Glomerular endothelial cell (primary cell): ENCODE data around the gene RNLS. TPM values are rescaled to one million over a fixed set of nuclear protein-coding genes. Genes with fewer than 3 reads are reported as not detected.

Experiments used
- DNase-seq: peaks from one replicate; pipeline ENCODE4 v3.0.0-alpha.2; 2011; ENCODE audit warnings: low read depth, low spot score; ENCODE audit errors: extremely low read depth
- total RNA-seq: library from RNA; depleted of rRNA; stranded (reverse); fragments of >200 nt; gene quantifications from 2 replicates; pipeline ENCODE4 v1.2.3, GENCODE V29; 2015

Gene RNLS
- total RNA-seq, 1 donor from 2014 or later = 1.5 TPM

DNA sequence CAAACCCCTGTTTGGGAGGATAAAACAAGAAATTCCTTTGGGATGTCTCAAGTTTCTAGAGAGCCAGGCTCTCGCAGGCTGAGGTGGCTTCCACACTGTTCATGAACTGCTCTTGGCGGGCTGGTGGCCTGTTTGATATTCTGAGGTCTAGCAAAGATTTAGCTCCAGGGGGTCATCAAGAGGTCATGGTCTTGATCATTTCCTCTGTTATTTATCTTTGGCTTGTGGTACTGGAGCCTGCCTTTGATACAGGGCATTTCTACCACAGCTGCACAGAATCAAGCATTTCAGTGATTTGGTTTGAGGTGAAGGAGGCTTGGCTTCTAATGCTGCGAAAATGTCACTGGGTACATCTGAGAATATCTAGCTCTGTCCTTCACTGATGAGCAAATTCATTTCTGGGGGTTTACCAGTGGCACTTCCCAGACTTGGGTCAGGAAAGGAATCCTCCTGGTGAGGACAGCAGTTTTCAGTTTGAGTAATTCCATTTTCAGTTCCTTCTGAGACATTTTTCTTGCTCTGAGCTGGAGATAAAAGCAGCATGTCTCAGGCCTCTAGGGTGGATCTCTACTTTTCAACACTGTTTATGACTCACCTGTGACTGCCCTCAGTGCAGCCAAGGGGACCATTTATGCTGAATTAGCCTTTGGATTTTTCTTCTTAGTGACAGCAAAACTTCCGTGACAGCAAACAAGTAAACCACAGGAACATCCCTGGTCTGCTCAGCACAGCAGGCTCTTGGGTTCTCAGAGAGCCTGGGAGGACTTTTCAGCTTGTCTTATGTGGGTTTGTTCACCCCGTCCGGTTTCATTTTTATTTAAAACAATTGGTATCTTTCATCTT, 312.0 kb downstream of the RNLS start:
- no peak for DNase-seq

DNA sequence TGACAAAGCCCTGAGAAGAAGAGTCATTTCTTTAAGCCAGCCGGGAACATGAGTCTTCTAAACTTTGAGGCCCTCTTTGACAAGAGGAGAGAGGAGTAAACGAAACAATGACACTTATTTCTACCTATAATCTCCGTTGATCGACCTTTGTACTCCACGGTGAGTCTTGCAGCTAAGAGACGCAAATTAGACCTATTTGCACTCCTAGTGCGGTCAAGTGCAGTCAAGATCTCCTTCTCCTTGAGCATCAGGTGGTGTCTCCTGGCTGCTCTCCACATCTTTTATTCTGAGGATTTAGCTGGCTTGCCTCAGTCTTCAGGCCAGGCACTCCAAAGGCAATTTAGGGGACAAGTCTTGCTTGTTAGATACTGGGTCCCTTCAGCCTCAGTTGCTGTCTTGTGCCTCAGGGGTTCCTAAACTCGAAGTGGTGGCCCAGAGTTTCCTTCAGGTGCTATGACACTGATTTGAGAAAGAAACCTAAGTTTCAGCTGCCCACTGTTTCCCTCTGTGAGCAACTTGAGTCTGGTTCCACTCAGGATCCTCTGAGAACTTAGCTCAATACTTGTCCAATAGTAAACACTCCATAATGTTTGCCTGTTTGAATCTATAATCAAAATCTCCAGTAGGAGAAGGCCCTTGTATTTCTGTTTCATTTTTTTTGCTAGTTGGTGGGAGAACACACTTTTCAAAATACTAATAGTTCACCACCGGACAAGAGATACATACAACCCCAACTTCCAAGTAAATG, 312.9 kb downstream of the RNLS start:
- no peak for DNase-seq

DNA sequence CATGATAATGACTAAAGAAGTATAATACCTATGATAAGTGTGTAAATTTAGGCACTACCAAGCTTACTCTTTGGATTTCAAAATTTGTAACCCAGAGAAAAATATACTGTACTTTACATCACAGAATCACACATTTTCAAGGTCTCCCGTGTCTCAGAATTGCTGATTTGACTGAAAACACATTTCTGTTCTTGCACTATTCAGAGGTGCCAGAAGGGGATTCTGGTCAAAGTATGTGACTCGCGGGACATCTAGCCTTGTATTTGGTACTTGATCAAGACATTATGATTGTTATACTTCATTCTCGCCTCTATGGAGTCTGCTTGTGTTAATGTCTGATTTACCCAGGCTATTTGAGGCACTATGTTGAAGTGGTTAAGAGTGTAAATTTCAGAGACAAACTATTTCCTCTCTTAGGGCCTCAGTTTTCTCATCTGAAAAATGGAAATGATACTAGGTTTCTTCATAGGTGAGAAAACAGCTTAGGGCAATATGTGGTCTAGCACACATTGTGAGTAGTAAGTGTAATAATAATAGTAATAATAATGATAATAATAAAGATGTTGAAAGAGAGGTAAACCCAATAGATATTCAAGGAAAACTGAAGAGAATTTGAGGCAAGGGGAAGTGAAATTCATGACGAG, 320.4 kb downstream of the RNLS start:
- DNase-seq = no peak

DNA sequence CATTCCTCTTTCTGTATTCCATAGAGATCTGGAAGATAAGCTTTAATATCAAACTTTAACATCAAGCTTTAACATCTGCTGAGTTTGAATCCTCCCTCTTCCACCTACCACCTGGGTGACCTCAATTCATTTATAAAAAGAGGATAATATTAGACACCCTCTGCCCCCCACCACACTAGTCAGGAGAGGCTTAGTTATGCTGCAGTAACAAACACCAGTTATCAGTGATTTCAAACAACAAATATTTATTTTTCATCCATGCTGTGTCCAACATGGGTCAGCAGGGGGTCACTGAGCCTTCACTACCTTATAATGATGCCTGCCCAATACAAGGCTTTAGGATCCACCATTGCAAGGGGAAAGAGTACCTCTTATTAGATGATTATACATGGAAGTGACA, 322.0 kb downstream of the RNLS start:
- DNase-seq = no peak

DNA sequence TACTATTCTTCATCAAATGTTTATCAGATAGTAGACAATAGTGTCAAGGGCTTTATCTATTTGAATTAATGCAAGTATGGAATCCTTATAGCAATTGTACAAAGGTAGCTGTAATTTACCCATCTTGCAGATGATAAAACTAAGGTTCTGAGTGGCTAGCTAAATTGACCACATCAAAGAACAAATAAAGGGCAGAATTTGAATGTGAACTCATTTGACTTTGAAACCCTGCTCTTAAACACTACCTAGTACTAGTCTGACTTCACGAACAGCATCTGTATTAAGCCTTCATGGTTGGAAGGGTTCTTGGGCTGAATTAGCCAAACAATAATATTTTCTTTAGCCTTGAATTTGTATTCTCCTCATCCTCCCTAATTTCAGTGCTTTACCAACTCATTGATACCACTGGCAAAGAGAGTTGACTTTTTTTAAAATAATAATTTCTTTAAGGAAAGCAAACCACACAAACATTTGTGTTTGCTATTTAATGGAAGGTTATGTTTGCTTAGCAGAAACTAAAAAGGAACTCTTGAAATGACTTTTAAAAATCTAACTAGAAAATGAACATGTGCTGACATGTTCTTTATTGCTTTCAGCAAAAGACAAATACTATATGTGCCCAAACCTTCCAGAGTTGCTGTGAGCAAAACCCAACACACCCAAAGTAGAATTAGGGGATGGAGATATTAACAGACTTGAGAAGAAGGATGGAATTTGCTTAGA, 322.6 kb downstream of the RNLS start:
- DNase-seq = no peak

DNA sequence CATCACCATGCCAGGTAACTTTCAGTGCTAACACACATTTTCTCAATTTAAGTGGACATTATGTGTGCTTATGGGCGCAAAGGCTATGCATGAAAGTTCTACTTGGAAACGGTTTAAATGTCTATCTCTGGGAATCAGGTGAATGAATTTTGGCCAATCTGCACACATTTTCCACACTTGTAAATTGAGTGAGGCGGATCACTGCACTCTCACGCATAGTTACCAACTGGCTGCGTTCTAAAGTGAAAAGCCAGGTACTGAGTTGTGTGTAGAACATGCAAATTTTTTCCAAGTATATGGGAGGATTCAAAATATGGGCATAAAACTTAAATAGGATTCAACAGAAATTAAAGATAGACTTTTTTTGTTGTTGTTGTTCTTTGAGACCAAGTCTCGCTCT, 323.7 kb downstream of the RNLS start:
- no peak for DNase-seq

DNA sequence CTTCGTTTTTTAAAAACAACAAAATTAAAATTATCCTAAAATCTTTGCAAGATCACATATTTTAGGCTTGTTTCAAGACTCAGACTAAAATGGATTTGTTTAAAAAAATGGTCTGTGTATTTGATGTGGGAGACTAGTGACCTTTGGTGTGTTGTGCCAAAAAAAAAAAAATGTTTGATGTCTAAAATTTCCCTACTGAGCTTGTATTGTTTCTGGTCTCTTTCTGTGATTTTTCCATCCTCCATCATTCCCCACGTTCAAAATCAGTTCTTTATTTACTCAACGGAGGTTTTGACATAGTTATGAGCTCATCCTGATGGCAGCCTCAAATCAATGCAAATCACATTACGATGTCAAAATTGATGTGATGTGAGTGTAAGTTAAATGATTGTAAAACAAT, 326.2 kb downstream of the RNLS start:
- DNase-seq = no peak

DNA sequence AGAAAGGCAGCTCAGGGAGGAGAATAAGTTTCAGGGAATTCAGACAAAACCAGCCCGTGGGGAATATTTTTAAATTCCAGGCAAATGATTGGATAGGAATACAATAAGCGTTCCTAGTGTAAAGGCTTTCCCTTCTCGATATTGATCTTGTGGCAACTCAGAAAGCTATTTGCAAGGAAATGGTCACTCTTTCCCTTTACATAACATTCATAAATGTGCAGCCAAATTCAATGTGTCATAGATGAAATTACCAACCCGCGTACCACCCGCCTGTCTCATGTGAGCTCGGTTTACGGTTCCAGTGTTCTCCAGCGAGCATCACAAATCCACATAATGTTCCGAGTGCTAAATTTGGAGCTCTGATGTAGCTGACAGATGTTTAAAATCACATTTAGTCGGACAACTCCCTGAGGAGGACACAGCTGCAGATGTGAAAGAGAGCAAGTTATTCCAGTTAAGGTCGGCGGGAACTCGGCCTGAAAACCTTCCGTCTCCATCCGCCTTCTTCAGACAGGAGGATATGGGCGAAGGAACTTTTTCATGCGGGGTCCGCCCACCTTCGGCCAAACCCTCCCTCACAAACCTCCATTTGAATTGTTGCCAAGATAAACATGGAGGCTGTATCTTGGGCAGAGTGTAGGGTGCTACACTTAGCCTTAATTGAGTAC, 327.0 kb downstream of the RNLS start:
- no peak for DNase-seq

DNA sequence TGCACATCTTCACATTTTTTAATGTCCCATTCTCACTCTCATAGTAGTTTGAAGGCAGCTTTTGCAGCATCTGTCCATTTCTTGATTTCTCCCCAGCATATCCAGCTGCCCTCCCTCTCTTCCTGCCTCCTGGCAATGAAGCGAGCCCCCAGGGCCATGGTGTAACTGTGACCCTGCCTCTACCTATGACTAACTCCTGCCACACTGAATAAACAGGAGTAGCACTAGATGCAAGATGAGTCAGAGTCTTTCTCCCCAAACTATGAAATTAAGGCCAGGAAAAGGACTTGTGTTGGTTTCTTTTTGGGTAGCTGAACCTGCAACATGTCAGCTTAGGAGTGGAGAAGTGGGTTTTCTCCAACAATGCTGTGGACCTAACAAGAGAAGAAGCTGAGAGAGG, 329.0 kb downstream of the RNLS start:
- no peak for DNase-seq

DNA sequence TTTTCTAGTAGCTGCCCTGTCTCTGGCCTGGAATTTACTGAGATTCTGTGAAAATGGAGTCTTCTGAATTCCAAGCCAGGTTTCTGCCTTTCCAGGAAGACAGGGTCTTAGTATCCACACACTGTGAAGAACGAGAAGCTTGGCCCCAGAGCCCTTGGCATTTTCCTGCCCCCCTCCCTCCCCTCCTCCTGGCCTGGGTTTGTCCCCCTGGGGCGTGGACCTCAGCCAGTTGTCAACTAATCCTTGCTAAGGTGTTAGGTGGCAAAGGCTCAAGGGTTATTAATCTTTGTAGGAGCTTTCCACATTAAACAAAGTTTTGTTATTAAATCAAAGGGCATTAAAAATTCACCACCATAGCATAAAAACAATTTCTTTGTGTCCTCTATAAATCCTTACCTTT, 329.5 kb downstream of the RNLS start:
- DNase-seq = no peak

DNA sequence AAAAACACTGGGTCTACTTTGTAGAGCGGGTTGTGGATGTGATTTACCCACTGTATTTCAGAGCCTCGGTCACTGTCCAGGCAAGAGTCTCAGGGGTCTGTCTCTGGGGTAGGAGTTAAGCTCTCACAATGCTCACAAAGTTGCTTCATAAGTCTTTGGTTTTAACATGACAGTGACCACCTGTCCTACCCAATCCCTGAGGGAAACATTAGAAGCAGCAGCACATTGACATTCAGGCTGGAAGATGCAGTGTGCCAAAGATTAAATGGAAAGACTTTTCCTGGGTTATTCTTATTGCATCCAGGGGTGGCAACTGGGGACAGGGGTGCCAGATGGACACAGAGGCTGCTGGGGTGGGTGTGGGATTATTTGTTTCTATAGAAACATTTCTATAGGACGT, 330.0 kb downstream of the RNLS start:
- DNase-seq = no peak

DNA sequence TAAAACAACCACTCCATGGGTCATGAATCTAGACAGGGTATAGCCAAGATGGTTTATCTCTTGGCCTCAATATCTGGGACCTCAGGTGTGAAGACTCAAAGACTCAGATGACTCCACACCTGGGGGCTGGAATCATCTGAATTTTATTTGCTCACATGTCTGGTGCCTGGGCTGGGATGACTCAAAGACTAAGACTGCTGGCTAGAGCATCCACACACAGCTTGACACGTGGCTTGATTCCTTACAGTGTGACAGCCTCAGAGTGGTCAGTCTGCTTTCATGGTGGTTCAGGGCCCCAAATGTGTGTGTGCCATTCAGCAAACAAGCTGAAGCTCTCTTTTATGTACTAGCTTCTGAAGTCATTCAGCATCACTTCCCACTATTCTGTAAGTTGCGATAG, 333.7 kb downstream of the RNLS start:
- DNase-seq = no peak

DNA sequence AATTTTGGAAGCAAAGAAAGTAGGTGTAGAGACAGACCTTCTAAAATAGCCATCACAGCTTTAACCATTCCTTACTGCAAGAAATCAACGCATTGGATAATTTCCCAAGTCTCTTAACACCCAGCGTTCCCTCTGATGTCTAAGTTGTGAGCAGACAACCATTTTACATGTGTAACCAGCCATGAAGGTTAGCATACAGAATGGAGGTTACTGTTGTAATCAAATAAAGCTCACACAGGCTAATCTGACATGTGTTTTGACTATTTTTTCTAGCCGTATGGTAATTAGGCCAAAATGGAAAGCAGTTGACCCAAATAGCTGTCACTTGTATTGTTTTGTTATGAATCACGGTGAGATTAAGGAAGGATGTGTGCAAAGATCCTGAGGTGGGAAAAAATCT, 336.4 kb downstream of the RNLS start:
- DNase-seq = no peak

DNA sequence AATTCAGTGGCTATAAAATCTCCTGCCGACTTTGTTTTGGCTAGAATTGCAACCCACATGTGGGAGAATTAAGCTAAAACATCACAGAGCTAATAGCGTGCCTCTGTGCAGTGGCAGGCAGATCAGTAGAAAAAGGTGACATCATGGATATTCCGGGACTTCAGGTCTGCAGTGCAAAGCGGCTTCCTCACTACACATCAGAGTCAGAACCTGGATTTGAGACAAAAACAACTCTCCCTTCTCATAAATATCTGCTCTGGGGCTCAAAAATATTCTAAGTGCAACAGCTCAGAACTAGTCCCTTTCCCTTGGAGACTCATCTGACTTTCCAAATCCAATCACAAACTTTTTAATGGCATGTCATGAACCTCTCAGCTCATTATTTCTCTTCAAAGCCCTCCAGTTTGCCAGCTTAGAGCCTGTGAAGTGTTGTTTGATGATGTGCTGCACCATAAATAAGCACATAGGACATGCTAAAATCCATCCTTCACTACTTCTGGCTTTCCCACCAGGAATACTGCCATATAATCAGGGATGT, 337.1 kb downstream of the RNLS start:
- no peak for DNase-seq

DNA sequence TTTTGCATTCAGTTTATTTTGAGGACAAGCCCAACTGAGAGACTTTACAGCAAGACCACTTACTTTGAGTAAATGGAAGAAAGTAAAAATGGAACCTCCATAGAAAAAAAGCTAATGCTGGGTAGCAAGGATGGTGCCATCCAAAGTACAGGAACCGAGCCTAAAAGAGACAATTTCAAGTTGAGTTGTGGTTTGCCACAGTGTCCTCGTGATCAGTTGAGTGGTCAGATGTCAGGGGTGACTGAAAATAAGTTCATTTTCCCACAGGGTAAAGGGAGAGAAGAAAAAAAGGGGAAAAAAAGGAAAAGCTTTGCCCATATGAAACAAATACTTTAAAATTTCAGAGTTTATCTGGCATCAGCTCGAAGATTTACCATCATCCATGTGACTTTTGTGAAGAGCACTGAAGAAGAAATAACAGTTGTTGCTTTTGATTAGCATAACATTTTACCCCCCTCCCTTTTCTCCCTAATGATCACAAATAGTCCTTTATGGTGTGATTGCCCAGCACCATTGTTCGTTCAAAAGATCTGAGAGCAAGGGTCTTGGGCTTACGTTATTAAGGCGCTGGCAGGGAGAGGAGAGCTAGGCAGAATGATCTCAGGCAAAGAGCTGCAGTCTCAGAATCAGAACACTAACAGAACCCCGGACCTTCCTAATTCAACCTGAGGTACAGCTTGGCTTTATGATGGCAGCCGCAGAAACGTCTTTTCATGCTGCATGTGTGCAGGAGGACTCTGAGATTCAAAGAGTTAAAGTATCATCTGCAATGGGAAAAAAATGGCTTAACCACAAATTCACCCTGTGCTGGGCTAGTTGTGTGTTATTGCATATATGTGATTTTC, 338.1 kb downstream of the RNLS start:
- no peak for DNase-seq

DNA sequence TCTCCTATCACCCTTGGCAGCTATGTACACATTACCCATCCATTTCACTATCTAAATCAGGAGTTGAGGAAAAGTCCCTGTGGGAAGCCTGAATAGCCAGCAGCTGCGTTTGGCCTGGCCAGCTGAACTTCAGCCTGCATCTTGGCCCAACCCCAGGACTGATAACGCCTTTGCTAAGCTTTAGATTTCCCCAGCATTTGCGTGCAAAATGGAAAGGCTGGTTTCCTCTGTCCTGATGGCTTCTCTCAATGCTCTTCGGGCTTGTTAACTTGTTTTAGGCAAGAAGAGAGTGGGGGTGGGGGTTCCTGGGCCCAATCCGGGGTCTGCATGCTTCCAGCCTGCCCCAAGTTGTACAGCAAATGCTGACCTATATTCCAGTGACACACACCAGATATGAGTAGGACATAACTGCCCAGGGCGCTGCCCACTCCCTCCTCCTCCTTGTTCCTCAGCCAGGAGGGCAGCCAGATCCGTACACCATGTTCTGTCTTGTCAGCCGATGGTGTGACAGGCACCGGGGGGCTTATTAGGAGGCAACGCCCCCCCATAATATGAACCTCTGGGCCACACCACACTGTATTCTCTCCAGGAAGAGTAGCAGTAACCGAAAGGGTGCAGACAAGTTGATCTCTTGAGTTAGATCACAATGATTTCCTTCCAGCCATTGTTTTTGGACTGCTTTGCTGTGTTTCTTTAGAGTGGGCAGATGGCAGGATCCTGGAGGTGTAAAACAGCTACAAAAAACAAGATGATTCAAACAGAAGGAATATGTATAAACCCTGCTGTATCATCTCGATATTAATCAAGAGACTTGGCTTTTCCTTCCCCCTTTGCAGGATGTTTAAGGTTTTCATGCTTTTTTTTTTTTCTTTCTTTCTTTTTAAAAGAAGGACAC, 339.0 kb downstream of the RNLS start:
- DNase-seq = peak; percentile 31

DNA sequence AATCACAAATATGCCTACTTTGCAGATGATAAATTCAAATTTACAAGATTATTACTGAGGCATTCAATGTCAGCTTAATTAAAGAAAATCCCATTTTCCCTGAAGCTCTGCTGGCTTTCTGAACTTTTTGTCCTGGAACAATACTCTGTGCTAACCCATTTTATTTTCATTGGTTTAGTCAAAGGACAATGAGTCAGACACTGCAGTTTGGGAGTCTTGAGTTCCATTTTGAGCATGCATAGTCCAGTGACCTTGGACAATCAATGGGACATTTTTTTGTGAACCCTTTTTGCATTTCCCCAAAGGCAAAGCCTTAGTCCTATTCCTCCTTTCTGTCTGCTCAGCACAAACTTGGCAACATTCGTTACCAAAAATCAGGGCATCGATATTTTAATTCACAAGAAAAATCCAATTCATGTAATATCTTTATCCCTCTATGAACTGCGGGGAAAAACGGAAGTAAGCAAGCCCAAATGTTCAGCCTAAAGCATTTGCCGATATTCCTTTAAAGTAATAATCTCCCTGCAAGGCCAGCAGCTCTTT, 339.8 kb downstream of the RNLS start:
- no peak for DNase-seq

DNA sequence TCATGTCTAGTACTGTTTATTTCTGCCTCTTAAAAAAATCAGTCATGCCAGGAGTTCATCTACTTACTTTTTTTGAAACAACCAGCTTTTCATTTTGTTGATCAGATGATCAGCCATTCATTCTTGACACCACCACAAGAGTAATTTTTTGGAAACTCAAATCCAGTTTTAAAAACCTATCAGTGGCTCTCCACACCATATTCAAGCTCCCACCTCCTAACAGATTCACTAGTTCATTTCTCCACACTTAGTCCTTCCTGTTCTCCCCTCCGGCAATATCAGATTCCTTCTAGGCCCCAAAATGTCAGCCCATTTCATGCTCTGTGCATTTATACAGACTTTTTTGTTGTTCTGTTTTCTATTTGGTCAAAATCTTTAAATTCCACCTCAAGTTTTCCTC, 341.6 kb downstream of the RNLS start:
- no peak for DNase-seq
